Stimulated activated memory B cell treated with anti-CD40 and anti-IgM and Interleukin-4, amounts not matched to agents 10 μg/mL and 1 μg/mL and 100 μg/mL, for 72 hours (primary cell): Measurements from ENCODE around the gene POGLUT2.

Experiments
- ATAC-seq: fragments of 150-1000 bp; cut with Tn5 transposase; 2 replicates; pipeline ENCODE4 v1.10.0; 2021
- H3K27ac Mint-ChIP-seq: one replicate; pipeline ENCODE4 v1.8.0; 2022; ENCODE audit warnings: mild to moderate bottlenecking, mixed read lengths
- H3K27me3 Mint-ChIP-seq: one replicate; pipeline ENCODE4 v1.8.0; 2022; ENCODE audit warnings: mixed read lengths
- H3K36me3 Mint-ChIP-seq: one replicate; pipeline ENCODE4 v1.8.0; 2022; ENCODE audit warnings: mixed read lengths
- H3K4me1 Mint-ChIP-seq: one replicate; pipeline ENCODE4 v1.8.0; 2022; ENCODE audit warnings: mixed read lengths
- H3K4me3 Mint-ChIP-seq: one replicate; pipeline ENCODE4 v1.8.0; 2022; ENCODE audit warnings: mild to moderate bottlenecking, moderate library complexity, mixed read lengths
- H3K9me3 Mint-ChIP-seq: one replicate; pipeline ENCODE4 v1.8.0; 2022; ENCODE audit warnings: mixed read lengths

The POGLUT2 gene

DNA sequence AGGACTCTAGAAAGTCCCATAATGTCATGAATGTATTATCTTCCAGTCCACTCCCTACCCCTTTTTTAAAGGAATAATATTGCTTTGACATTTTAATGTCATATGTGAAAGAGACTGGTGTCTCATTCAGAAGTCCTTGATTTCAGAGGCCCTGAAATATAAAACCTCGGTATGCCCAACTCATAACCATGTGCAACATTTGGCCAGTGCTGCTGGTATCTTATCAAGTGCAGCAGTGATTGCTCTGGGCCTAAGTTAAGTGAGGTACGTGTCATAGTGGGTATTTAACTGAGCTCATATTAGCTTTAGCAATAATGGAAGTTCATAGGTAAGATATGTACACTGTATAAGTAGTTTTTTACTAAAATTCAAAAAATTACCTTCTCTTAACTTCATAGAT lies 39.9 kb downstream of the POGLUT2 start:
- H3K36me3 Mint-ChIP-seq, result no peaks in the 10 kb centered on the region
- no peaks in the 10 kb centered on the region for H3K27me3 Mint-ChIP-seq
- no peak overlapping the region for H3K27ac Mint-ChIP-seq
- no peak for ATAC-seq
- H3K4me3 Mint-ChIP-seq, result no peak overlapping the region
- no peaks in the 10 kb centered on the region for H3K9me3 Mint-ChIP-seq
- H3K4me1 Mint-ChIP-seq, result no peaks in the 10 kb centered on the region

DNA sequence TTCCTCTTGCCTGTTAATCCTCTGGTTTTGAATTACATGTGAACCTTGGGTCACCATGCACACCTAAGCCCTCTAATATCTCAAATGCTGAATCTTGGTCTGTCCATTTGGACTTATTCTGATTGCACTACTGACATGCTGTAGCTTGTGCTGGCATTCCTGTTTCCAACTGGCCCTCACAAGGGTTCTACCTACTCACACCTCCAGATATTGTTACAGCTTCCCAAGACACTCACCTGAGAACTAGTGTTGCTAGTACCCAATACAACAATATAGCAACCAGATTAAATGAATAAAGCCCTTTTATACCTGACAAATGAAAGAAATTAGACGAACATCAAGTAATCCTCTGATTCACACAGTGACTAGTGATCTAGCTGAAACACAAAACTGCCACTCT lies 41.8 kb downstream of the POGLUT2 start:
- Mint-ChIP-seq H3K27ac (no peak overlapping the region), H3K4me1 (no peaks in the 10 kb centered on the region), H3K36me3 (peaks cover 4% of the 10 kb centered on the region), H3K4me3 (no peak overlapping the region), H3K27me3 (no peaks in the 10 kb centered on the region), H3K9me3 (peaks cover 4% of the 10 kb centered on the region)
- no peak for ATAC-seq

DNA sequence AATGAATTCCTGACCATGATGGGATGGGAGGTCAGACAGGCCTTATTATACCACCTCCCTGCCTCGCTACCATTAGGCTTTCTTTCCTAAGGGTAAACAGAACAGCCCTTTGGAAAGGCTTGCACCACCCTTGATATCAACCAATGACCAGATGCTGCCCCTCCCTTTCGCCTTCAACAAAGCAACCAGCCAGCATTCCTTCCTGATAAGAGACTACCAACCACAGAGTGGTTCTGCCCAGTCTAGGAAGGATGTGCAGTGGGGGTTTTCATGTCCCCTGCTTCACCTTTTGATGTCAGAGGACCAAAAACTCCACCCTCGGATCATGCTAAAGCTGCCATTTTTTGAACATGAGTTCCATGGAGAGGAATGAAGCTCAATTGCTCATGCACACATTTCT lies 46.9 kb downstream of the POGLUT2 start:
- Mint-ChIP-seq H3K27me3 (peaks cover 25% of the 10 kb centered on the region), H3K9me3 (peaks cover 5% of the 10 kb centered on the region), H3K27ac (no peak overlapping the region), H3K4me1 (no peaks in the 10 kb centered on the region), H3K4me3 (no peak overlapping the region), H3K36me3 (peaks cover 22% of the 10 kb centered on the region)
- no peak for ATAC-seq

DNA sequence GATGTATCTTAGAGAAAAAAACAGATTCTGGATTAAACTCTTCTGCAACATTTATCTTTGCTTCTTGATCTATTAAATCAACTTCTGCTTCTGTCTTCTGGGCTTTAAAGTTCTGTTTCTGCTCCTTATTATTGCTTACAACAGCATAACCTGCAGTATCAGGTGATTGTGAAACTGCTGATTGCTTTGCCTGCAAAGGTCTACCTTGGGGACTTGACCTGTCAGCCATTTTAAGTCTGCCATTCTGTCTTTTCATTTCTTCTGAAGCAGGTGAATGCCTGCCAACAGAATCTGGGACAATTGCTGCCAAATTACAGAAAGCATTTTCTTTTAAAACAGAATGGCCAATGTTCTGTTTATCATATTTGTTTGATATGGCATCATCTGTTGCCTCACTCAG lies 56.3 kb downstream of the POGLUT2 start:
- no peak overlapping the region for H3K27ac Mint-ChIP-seq
- no peak for ATAC-seq

DNA sequence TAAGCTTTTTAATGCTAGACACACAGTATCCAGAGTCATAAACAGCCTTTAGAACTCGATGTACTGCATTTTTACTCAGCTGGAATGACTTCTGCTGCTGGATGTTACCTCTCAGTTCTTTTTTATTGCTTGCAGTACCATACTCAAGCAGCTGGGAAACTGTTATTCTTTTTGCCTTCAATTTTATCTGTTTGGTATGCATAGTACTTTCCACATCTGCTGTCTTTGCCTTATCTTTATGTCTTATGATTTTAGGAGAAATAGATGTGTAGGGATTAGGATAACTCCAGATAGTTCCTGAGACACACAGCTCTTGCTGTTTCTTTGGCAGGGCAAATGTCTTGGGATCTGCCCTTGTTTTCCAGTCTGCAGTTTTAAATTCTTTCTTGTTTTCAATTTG lies 56.7 kb downstream of the POGLUT2 start:
- Mint-ChIP-seq H3K9me3 (peaks cover 19% of the 10 kb centered on the region), H3K36me3 (no peaks in the 10 kb centered on the region), H3K27ac (no peak overlapping the region), H3K4me1 (no peaks in the 10 kb centered on the region), H3K4me3 (no peak overlapping the region), H3K27me3 (peaks cover 58% of the 10 kb centered on the region)
- ATAC-seq, result no peak

More for the DNA sequence above, 56.3 kb downstream of the POGLUT2 start:
- Mint-ChIP-seq H3K4me3 (no peak overlapping the region), H3K4me1 (no peaks in the 10 kb centered on the region), H3K27me3 (peaks cover 62% of the 10 kb centered on the region), H3K9me3 (peaks cover 19% of the 10 kb centered on the region), H3K36me3 (no peaks in the 10 kb centered on the region)
